Calu3 (cell line): ENCODE measurements around the gene LRMDA. TPM values are rescaled to one million over a fixed set of nuclear protein-coding genes. Genes with fewer than 3 reads are reported as not detected.

Source experiments
- BruUV-seq: library from RNA; stranded (reverse); fragments of 400-500 nt; replicated peaks from 2 replicates; lab custom pipeline; 2021; lab: Mats Ljungman, UMichigan
- CTCF ChIA-PET: fragments of 300-600 bp; sonication (Branson Sonifier 250); formaldehyde crosslinking; loops from one replicate; lab custom pipeline; 2022; ENCODE audit warnings: antibody characterized with exemption; lab: Charles Lee
- DNase-seq: peaks from one replicate; pipeline ENCODE4 v3.0.0; 2022
- H3K27ac Mint-ChIP-seq: one replicate; pipeline ENCODE4 v1.8.0; 2022; ENCODE audit warnings: mixed read lengths; ENCODE audit not compliant: unreplicated experiment
- H3K27me3 Mint-ChIP-seq: one replicate; pipeline ENCODE4 v1.8.0; 2022; ENCODE audit warnings: mixed read lengths; ENCODE audit not compliant: unreplicated experiment
- H3K36me3 Mint-ChIP-seq: one replicate; pipeline ENCODE4 v1.8.0; 2022; ENCODE audit warnings: mild to moderate bottlenecking, moderate library complexity, mixed read lengths; ENCODE audit not compliant: insufficient read depth, unreplicated experiment
- H3K4me1 Mint-ChIP-seq: one replicate; pipeline ENCODE4 v1.8.0; 2022; ENCODE audit warnings: mild to moderate bottlenecking, low read depth, mixed read lengths; ENCODE audit not compliant: unreplicated experiment
- H3K4me3 Mint-ChIP-seq: one replicate; pipeline ENCODE4 v1.8.0; 2022; ENCODE audit warnings: mild to moderate bottlenecking, low read depth, moderate library complexity, mixed read lengths; ENCODE audit not compliant: unreplicated experiment
- H3K9me3 Mint-ChIP-seq: one replicate; pipeline ENCODE4 v1.8.0; 2022; ENCODE audit warnings: low read depth, mixed read lengths; ENCODE audit not compliant: unreplicated experiment
- intact Hi-C: fragments of 100-400 bp; cut with micrococcal nuclease; formaldehyde crosslinking; loops from one replicate; pipeline ENCODE4 v1.10.0; 2022; ENCODE audit not compliant: unreplicated experiment
- total RNA-seq: library from RNA; stranded (reverse); gene quantifications from 2 replicates; pipeline ENCODE4 v1.2.3, GENCODE V29; 2022
- TF ChIP-seq, protein P1 (sequence below): fragments of 200-600 bp; IDR thresholded peaks from one replicate; pipeline ENCODE4 v1.8.0; 2022; ENCODE audit warnings: antibody characterized with exemption; ENCODE audit not compliant: unreplicated experiment

The LRMDA gene
- total RNA-seq, 1 experiment from 2014 or later = 7.6 TPM

DNA sequence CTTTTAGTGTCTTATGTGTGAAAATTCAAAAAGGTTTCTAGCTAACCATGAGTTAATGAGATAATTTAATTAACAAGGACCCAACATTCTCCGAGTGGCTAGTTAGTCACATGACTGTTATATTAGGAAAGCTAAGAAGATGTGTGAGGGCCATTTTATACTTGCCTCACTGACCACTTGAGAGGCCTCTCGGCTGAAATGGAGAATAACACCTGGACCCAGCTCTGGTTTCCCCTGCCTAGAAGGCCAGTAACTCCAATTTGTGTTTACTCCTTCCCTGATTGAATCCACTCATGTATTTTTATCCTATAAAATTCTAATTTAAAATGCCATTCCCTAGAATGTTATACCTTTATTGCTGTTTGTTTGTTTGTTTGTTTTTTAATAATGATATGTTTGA, 1115.0 kb downstream of the LRMDA start:
- no peak for DNase-seq
- Mint-ChIP-seq H3K27ac (no peak overlapping the region), H3K27me3 (peaks cover 8% of the 10 kb centered on the region), H3K9me3 (no peaks in the 10 kb centered on the region), H3K4me1 (no peaks in the 10 kb centered on the region), H3K36me3 (no peaks in the 10 kb centered on the region), H3K4me3 (no peak overlapping the region)
- CTCF ChIA-PET = no interaction called here
- intact Hi-C loops = loop anchor here (2.0 to 10.0 kb wide), 4 partner anchors 438 to 1359 kb away; partner anchors contain the start of gene ZNF503
- TF ChIP-seq, protein P1, sequence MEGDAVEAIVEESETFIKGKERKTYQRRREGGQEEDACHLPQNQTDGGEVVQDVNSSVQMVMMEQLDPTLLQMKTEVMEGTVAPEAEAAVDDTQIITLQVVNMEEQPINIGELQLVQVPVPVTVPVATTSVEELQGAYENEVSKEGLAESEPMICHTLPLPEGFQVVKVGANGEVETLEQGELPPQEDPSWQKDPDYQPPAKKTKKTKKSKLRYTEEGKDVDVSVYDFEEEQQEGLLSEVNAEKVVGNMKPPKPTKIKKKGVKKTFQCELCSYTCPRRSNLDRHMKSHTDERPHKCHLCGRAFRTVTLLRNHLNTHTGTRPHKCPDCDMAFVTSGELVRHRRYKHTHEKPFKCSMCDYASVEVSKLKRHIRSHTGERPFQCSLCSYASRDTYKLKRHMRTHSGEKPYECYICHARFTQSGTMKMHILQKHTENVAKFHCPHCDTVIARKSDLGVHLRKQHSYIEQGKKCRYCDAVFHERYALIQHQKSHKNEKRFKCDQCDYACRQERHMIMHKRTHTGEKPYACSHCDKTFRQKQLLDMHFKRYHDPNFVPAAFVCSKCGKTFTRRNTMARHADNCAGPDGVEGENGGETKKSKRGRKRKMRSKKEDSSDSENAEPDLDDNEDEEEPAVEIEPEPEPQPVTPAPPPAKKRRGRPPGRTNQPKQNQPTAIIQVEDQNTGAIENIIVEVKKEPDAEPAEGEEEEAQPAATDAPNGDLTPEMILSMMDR = no peak
- no TSS peak for BruUV-seq

DNA sequence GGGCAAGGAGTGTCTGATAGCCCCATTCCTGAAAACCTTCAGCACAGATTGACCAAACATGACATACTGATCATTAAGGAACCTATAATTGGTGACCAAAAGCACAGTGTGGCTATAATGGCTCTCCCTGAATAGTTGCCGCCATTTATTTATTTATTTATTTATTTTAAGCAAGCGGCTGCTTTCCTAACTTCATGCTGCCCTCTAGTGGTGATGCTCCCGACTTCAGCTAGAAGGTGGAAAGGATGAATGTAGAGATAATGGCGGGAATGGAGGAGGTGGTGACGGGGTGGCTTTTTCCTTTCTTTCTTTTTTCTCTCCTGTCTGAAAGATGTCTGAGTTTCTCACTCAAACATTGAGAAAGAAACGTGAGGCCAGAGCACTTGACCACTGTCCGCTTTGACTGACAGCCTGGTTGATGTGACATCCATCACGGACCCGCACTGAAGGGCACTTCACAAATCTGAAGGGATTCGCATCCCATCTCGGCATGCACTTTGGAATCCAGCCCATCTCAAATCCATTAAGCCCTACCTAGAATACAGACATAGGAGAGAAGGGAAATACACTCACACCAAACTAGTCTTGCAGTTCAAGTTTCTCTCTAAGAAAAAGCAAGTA, 1116.0 kb downstream of the LRMDA start:
- intact Hi-C loops = loop anchor here (2.0 to 10.0 kb wide), 4 partner anchors 437 to 1360 kb away; partner anchors contain the start of gene ZNF503
- no peaks in the 10 kb centered on the region for H3K9me3 Mint-ChIP-seq
- H3K27ac Mint-ChIP-seq = no peak overlapping the region
- peaks cover 8% of the 10 kb centered on the region for H3K27me3 Mint-ChIP-seq
- no peaks in the 10 kb centered on the region for H3K4me1 Mint-ChIP-seq
- no peaks in the 10 kb centered on the region for H3K36me3 Mint-ChIP-seq
- no peak overlapping the region for H3K4me3 Mint-ChIP-seq
- no TSS peak for BruUV-seq
- TF ChIP-seq, protein P1 = peak; percentile 73
- CTCF ChIA-PET = interaction anchor here (1.0 kb wide), 2 partner anchors 438 to 511 kb away, joined by 3 to 4 read pairs; no protein-coding TSS in a partner anchor
- peak; percentile 85 for DNase-seq

DNA sequence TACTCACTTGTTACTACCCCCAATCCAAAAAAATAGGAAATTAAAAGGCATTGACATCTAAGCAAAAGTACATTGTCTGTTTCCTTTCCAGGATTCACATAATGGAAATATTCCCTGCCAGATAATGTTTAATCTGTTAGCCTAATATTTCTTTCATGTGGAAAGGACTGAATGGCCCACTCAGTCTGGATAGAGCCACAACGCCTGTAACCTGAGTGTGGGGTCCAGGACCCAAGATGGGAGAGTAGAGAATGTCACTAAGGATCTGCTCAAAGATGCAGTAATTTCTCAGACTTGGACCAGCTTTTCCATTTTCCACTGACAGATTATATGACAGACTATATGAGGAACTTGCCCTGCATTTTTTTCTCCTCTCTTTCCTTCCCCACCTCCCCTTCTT, 1117.3 kb downstream of the LRMDA start:
- CTCF ChIA-PET = interaction anchor here (0.7 kb wide), 1 partner anchor 957 kb away, joined by 3 read pairs; no protein-coding TSS in a partner anchor

GRCh38 chr10:76549171-76549570, 1117.7 kb downstream of the LRMDA start:
- no peaks in the 10 kb centered on the region for H3K9me3 Mint-ChIP-seq
- no peaks in the 10 kb centered on the region for H3K4me1 Mint-ChIP-seq
- H3K4me3 Mint-ChIP-seq = no peak overlapping the region
- intact Hi-C loops = loop anchor here (5.0 to 10.0 kb wide), 3 partner anchors 566 to 1362 kb away; partner anchors contain the start of gene ZNF503
- no peak overlapping the region for H3K27ac Mint-ChIP-seq
- DNase-seq = no peak
- peaks cover 8% of the 10 kb centered on the region for H3K27me3 Mint-ChIP-seq
- TF ChIP-seq, protein P1 = no peak
- BruUV-seq = no TSS peak
- no peaks in the 10 kb centered on the region for H3K36me3 Mint-ChIP-seq
- CTCF ChIA-PET = no interaction called here

More for the DNA sequence above, 1117.3 kb downstream of the LRMDA start:
- Mint-ChIP-seq H3K9me3 (no peaks in the 10 kb centered on the region), H3K27me3 (peaks cover 8% of the 10 kb centered on the region), H3K4me3 (no peak overlapping the region), H3K27ac (no peak overlapping the region), H3K36me3 (no peaks in the 10 kb centered on the region), H3K4me1 (no peaks in the 10 kb centered on the region)
- DNase-seq = no peak
- TF ChIP-seq, protein P1 = no peak
- BruUV-seq = no TSS peak
- intact Hi-C loops = loop anchor here (5.0 to 10.0 kb wide), 3 partner anchors 566 to 1361 kb away; partner anchors contain the start of gene ZNF503
